8988T (cell line): ENCODE measurements around the gene MYCT1.
"Not testable (repeated sequence)": the region's sequence is repeated elsewhere in the genome, so short reads cannot be mapped to it uniquely, and the experiment has no call there.

Experiments
- DNase-seq: peaks from one replicate; pipeline ENCODE4 v3.0.0; 2011

MYCT1 gene, protein sequence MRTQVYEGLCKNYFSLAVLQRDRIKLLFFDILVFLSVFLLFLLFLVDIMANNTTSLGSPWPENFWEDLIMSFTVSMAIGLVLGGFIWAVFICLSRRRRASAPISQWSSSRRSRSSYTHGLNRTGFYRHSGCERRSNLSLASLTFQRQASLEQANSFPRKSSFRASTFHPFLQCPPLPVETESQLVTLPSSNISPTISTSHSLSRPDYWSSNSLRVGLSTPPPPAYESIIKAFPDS

DNA sequence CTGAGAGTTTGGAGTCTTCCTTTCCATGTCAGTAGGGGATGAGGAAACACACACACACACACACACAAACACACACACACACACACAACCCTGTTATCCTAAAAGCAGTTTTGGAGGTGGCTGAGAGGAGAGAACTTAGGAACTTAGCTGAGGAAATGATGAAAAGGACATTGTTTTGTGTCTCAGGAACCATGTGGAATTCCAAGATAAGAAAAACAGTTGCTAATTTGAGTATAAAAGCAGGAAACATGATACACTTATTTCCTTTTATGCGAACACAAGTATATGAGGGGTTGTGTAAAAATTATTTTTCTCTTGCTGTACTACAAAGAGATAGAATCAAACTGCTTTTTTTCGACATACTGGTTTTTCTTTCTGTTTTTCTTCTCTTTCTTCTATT lies at the start of gene MYCT1:
TSS of gene MYCT1 (plus strand) at position 264 of the 400 bp plus-strand sequence. CDS start at position 270, 6 bp downstream.
- DNase-seq = no peak

DNA sequence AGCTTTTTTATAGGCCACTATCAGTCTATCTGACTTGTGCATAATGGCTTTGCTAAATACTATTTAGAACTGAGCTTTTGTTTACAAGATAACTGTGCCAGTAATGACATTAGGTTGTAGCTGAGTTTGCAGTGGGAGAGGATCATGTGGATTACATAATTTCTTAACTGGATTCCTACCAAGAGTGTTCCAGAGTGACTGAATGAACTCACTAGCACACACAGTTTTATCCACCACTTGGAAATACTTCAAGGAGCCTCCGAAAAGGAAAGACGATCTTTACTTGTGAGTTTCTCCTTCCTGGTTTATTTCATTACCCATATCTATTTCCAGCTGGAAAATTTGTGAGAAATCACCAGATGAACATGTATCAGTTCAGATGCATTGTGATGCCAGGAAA lies 49.6 kb upstream of the MYCT1 start:
- no peak for DNase-seq

DNA sequence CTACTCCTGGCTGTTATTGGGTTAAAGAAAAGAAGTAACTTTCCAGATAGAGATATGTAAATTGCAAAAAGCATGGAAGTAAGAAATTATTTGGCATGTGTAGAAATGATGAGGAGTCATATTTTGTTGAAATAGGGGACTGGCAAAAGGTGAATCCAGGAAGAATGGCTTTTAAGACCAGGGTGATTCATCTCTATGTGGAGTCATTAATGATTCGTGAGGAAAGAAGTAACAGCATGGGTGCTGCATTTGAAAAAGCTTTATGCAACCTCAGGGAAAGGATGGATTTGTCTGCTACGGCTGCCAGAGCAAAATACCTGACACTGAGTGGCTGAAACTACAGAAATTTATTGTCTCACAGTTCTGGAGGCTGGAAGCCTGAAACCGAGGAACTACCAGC lies 45.7 kb upstream of the MYCT1 start:
- DNase-seq = no peak

DNA sequence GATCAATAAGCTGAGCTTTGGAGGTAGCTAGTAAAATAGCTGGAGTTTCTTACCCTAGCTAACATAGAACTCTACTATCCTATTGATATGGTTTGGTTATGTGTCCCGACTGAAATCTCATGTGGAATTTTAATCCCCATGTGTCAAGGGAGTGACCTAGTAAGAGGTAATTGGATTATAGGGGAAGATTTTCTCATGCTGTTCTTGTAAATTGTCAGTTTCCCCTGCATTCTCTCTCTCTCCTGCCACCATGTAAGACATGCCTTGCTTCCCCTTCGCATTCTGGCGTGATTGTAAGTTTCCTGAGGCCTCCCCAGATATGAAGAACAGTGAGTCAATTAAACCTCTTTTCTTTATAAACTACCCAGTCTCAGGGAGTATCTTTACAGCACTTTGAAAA lies 35.9 kb upstream of the MYCT1 start:
- DNase-seq = no peak

DNA sequence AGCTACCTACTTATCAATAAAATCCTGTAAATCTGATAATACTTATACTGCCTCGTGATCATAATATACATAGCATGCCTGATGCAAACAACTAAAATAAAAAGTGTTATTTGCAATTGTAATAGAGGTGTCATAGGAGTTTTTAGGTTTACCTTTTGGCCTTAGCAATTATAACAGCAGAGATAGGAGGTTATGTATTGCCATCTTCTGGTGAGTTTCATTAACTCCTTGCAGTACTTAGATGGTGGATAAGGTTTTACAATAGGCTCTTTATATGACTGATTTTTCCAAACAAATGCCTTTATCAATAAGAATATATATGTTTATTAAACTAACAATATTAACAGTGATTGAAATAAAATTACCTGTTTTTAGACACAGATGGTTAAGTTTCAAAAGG lies 27.8 kb upstream of the MYCT1 start:
- DNase-seq = no peak

DNA sequence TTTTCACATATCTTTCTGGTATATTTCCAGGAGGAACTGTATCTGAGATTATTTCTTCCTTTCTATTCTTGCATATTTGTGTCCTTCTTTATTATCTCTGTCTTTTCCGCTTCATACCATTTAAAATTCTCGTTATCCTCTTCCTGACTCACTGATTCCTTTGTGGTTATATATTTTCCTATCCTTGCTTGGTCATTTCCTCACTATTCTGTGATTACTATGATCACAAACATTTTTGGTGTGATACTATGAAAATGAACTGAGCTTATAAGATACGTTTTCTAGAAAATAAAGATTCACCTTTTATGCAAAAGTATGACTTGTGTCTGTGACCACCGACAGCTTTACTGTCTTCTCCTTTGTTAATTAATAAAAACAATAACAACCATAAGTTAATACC lies 26.5 kb upstream of the MYCT1 start:
- DNase-seq = no peak

DNA sequence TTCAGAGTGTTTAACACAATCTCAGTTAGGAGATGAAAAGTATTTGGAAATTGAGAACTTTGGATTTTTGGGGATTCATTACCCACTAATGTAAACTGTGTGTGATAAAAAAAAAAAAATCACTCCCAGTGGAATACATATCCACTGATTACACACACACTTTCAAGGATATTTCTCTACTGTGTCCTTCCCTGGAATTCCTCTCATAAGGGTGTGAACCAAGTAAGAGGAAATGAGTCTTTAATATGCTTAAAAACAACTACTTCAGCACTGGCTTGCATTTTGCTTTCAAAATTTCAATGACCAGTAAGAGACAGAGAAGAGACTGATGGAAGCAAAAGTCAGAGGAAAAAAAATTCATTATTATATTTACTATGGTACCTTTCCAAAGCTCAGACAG lies 24.5 kb upstream of the MYCT1 start:
- no peak for DNase-seq

DNA sequence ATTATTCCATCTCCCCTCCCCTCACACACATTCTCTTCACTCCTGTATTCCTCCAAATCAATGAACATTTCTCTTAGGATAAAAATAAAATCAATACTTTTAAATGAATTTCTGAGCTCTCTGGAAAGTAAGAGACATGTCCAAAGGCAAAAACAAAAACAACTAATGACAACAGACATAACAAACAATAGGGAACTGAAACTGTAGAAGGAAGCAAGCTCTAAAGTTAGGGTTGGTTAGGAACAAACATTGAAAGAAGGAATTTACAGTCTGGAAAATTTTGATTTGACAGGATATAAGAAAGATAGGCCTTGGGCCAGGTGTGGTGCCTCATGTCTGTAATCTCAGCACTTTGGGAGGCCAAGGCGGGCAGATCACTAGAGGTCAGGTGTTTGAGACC lies 17.5 kb upstream of the MYCT1 start:
- DNase-seq = no peak

DNA sequence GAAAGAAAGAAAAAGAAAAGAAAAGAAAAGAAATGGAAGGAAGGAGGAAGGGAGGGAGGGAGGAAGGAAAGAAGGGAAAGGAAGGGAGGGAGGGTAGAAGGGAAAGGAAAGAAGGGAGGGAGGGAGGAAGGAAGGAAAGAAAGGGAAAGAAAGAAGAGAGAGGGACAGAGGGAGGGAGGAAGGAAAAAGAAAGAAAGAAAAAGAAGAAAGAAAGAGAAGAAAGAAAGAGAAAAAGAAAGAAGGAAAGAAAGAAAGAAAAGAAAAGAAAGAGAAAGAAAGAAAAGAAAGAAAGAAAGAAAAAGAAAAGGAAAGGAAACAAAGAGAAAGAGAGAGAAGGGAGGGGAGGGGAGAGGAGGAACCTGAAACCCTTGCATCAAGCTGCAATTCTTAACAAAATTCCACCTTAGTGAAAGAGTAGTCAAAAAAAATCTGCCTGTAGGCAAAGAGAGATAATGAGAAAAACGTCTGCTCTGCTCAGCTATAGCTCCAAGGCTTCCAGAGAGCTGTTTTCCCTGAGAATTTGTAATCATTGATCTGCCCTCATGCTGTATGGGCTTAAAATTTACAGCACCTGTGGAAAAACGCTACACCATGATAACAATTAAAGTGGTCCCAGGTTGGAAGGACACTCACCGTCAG lies 16.7 kb upstream of the MYCT1 start:
- DNase-seq = no peak

DNA sequence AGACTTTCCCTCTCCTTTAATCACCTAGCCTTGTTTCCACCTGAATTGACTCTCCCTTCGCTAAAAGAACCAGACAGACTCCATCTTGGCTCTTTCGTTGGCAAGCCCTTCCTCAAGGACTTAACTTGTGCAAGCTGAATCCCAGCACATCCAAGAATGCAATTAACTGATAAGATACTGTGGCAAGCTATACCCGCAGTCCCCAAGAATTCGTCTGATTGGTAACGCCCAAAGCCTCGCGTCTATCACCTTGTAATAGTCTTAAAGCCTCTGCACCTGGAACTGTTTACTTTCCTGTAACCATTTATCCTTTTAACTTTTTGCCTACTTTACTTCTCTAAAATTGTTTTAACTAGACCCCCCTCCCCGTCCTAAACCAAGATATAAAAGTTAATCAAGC lies 15.6 kb upstream of the MYCT1 start:
- no peak for DNase-seq

DNA sequence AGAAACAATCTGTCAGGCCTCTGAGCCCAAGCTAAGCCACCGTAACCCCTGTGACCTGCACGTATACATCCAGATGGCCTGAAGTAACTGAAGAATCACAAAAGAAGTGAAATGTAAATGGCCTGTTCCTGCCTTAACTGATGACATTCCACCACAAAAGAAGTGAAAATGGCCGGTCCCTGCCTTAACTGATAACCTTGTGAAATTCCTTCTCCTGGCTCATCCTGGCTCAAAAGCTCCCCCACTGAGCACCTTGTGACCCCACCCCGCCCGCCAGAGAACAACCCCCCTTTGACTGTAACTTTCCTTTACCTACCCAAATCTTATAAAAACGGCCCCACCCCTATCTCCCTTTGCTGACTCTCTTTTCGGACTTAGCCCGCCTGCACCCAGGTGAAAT lies 14.8 kb upstream of the MYCT1 start:
- not testable (repeated sequence) for DNase-seq

DNA sequence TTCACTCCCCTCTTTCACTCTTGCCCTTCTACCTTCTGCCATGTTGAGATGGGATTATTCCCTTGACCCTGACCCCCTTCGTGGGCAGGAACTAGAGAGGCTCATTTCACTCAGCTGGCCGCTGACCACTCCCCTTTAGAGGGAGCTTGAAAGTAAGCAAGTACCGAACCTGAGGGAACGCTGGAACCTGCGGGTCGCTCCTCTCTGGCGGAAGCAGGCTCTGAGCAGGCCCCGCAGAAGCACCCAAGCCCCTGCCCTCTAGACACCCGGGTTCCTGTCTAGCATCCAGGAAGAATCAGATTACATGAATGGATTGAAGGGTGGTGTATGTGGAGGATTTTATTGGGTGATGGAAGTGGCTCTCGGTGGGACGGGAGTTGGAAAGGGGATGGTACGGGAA lies 11.9 kb upstream of the MYCT1 start:
- DNase-seq = no peak

DNA sequence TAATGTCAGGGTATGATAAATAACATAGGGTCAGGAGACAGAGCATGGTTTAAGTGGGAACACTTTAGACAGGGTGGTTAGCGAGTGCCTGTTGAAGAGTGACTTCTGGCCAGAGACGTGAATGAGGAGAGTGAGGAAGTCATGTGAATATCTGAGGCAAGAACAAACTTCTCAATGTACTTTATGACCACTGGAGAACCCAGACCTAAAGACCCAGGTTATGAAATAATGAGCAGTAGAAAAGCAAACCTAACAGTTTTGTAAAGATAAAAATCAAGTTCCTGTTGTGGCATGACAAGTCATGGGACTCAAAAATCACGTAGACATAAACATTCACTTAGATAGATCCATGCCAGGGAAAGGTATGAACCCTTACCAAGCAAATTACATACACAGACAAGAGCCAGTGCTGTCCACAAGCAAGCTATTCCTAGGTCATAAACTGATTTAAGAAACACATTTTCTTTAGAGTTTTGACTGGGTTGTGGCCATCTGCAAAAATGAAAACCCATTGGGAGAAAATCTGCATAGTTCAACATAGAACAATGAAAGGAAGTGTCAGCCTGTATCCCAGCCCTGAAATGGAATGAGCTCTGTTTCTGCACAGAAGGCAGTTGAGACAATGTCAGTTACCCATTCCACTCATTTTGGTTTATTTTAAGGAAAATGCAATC lies 2.2 kb upstream of the MYCT1 start:
- no peak for DNase-seq

DNA sequence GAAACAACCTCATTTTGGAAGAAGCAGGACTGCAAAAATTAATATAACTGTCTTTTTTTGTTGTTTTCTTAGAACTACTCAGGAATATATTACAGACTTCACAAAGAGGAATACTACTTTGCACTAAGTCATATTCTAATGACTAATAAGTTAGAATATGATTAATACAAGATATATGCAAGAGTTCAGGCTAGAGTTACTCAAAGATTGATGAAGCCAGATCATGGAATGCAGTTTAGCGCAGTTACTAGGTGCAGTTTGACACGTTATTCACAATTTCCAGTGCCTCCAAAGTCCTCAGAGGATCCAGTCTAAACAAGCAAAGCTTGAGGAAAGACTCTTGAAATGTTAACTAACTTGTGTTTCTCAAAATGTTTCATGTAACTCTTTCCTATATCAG lies 1.2 kb upstream of the MYCT1 start:
- DNase-seq = no peak

DNA sequence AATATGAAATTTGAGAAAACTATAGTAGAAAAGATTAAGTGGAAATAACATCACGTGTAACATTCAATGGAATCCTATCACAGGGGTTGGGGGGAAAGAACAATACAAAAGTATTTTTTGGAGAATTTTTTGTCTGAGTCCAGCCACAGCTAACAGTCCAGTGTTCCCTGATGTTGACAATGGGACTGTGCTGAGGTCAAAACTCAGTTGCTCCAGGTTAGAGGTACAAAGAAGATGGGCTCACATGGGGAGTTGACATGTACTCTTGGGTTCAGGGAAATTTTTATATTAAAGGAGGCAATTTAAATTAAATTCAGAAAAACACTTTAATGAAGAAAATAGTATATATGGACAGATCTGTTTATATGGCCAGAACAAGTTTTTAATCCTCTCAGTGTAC lies 995 bp downstream of the MYCT1 start:
- no peak for DNase-seq

DNA sequence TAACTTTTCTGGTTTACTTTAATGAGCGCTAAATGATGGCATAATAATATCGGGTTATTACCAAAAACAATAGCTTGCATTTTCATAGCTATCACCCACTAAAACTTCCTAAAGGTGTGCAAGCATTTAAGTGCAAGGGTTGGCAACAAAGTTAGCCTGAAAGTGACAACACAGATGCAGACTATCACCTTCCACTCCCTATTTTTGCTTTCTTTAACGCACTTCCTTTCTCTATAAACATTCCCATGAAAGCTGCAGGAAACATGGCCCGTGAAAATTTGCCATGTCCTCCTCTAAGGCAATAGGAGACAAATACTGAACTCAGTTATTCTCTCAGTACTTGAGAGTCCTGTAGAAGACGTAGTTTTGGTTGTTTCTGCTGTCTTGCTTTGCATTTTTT lies 2.7 kb downstream of the MYCT1 start:
- no peak for DNase-seq

DNA sequence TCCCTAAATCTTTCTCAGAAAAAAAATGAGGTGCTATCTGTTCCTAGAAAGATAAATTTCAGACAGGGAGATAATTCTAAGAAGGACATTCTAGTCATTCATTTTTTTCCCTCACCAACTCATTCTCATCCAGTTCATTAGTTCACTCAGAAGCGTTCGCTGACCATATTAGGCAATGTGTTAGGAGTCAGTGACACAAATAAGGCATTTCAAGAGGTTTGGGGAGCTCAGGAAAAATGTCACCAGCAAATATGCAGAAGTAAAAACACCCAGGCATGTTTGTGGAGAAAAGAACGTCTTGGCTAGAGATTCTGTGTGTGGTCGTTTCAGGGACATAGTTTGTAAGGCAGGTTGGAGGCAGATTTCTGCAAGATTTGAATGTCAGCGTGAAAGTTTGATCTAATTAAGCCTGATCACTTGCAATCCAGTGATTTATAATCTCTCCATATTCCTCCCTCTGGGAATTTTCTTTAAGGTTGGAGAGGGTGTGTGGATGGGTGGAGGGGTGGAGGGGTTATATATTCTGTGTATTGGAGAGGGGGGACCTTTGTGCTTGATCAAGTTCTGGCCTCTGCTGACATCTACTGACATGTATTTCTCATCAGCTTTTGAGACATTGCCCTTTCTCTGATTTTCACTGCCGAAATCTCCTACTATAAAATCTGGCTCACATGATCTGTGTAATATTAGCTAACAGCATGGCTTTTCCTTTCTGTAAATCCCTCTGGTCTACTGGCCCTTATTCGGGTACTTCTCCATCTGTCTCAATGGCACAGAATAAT lies 3.6 kb downstream of the MYCT1 start:
- DNase-seq = no peak

DNA sequence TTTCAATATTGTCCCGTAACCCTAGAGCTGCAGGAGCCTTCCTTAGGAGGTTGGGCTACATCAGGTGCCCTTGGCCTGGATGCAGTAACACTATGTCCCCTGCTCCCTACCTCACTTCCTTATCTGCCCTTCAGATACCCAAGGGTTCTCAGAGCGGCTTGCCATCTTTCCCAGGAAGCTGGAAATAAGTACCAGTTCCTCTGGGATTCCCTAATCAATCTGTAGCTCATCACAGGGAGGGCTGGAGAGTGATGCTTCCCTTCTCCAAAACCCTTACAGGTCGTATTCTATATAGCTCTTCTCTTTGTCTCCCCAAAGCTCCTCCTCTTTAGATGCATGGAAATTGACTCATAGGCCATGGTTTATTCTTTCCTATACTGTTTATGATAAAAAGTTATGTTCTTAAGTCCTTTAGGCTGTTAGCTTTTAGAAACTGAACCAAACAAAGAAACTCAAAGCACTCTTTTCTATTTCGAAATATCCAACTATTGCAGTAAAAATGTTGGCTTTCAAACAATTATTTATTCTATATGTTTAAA lies 4.2 kb downstream of the MYCT1 start:
- no peak for DNase-seq

DNA sequence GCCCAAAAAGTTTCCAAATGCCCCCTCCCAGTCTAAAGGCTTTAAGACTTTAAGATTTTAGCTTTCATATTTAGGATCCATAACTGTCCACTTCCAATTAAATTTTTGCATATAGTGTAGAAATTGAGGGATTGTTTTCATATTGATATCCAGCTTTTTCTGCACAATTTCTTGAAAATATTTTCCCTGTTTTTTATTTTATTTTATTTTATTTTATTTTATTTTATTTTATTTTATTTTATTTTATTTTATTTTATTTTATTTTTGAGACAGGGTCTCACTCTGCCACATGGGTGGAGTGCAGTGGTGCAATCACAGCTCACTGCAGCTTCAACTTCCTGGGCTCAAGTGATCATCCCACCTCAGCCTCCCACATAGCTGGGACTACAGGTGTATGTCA lies 6.1 kb downstream of the MYCT1 start:
- DNase-seq = not testable (repeated sequence)

DNA sequence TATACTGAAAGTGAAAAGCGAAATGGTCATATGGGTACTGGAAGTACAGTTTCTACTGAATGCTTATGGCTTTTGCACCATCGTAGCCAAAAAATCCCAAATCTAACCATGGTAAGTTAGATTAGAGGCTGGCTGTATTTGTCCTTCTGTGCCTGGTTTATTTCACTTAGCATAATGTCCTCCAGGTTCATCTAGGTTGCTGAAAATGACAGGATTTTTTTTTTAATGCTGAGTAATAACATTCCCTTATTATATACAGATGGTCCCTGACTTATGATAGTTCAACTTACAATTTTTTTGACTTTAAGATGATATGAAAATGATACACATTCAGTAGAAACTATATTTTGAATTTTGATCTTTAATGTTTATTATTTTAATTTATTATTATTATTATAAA lies 7.6 kb downstream of the MYCT1 start:
- no peak for DNase-seq

DNA sequence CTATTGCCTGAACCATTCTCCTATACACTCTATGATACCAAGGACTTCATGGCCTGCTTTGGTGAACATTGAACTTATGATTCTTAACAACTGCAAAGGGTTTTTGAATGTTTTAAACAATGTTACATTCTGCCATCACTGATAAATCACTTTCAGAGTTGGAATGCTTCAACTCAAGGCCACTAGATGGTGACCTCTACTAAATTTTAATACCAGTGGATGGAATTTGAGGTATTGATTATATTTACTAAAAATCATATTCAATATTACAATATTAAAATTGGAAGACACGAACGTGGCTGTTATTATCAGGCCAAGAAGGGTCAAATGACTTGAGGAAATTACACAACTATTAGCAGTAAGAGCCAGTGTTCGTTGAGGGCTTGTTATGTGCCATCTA lies 18.6 kb downstream of the MYCT1 start:
- DNase-seq = no peak

DNA sequence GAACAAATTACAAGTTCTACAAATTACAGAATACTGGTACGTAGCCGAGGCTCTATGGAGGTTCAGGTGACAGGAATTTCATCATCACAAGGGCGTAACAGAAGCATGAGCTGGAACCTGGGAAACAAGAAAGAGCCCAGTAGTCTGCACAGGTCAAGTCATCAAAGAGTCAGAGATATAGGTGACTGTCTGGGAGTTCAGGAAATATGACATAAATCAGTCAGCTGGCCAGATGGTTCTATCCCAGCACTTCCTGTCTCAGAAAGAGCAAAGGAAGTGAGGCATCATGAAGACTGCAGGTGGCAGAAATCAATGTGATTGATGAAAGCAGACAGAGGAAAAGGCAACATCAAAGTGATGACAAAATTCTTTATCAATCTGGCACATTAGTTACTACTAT lies 23.3 kb downstream of the MYCT1 start:
- no peak for DNase-seq

DNA sequence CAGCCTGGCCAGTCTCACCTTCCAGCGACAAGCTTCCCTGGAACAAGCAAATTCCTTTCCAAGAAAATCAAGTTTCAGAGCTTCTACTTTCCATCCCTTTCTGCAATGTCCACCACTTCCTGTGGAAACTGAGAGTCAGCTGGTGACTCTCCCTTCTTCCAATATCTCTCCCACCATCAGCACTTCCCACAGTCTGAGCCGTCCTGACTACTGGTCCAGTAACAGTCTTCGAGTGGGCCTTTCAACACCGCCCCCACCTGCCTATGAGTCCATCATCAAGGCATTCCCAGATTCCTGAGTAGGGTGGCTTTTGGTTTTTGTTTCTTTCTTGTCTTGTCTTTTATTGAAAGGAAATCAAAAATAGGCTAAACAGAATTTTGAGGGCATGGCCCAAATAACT lies 24.3 kb downstream of the MYCT1 start:
- no peak for DNase-seq

DNA sequence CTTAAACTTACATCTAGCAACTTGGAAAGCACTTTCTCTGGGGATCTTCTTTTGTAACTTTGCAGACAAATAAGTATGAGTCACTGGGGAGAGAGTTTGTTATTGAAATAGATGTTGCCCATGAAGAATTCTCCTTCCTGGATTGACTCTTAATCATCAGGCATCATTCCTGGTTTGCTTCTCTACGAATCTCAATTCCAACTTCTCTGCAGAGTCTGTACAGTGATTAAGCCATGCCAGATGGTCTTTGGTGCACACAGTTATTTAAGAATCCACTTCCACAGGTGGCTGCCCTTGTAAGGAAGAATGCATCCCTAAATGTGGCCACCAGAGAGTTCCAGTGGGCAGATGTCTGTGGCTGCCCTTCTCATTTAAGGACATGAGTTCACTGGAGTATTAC lies 25.7 kb downstream of the MYCT1 start:
- no peak for DNase-seq
